ENCODE results near the gene ZNF609.
"Not testable (repeated sequence)": the region's sequence is repeated elsewhere in the genome, so short reads cannot be mapped to it uniquely, and the experiment has no call there.

ZNF609 gene

GRCh38 chr15:64581408-64581761 is 121.0 kb downstream of the ZNF609 start:
- no peak for DNase-seq (ENCODE audit: low read depth in 3 of 3)

- no peak for DNase-seq (ENCODE audit: low read depth in 3 of 3)
Observed at GRCh38 chr15:64582202-64582601, 121.8 kb downstream of the ZNF609 start.

GRCh38 chr15:64583519-64583918 is 123.1 kb downstream of the ZNF609 start:
- no peak for DNase-seq (ENCODE audit: low read depth in 3 of 3)

GRCh38 chr15:64583983-64584382 is 123.6 kb downstream of the ZNF609 start:
- DNase-seq (ENCODE audit: low read depth in 3 of 3): no peak

GRCh38 chr15:64586259-64586870 is 126.0 kb downstream of the ZNF609 start:
- no peak for DNase-seq (ENCODE audit: low read depth in 3 of 3)

GRCh38 chr15:64586984-64587383 is 126.6 kb downstream of the ZNF609 start:
- DNase-seq (ENCODE audit: low read depth in 3 of 3): no peak

- DNase-seq (ENCODE audit: low read depth in 3 of 3): no peak
Observed at GRCh38 chr15:64589435-64590084, 129.2 kb downstream of the ZNF609 start.

- not testable (repeated sequence) for DNase-seq (ENCODE audit: low read depth in 3 of 3)
Observed at GRCh38 chr15:64592845-64593244, 132.5 kb downstream of the ZNF609 start.

GRCh38 chr15:64596701-64597476 is 136.5 kb downstream of the ZNF609 start:
- DNase-seq (ENCODE audit: low read depth in 3 of 3): no peak

GRCh38 chr15:64597477-64597822 is 137.1 kb downstream of the ZNF609 start:
- no peak for DNase-seq (ENCODE audit: low read depth in 3 of 3)

GRCh38 chr15:64599226-64599625 is 138.8 kb downstream of the ZNF609 start:
- DNase-seq (ENCODE audit: low read depth in 3 of 3): no peak

- DNase-seq (ENCODE audit: low read depth in 3 of 3): no peak
Observed at GRCh38 chr15:64599716-64600115, 139.3 kb downstream of the ZNF609 start.

- no peak for DNase-seq (ENCODE audit: low read depth in 3 of 3)
Observed at GRCh38 chr15:64600794-64601193, 140.4 kb downstream of the ZNF609 start.

- no peak for DNase-seq (ENCODE audit: low read depth in 3 of 3)
Observed at GRCh38 chr15:64604319-64604718, 143.9 kb downstream of the ZNF609 start.

GRCh38 chr15:64607416-64607815 is 147.0 kb downstream of the ZNF609 start:
- DNase-seq (ENCODE audit: low read depth in 3 of 3): not testable (repeated sequence)

- DNase-seq (ENCODE audit: low read depth in 3 of 3): no peak
Observed at GRCh38 chr15:64610257-64610919, 150.0 kb downstream of the ZNF609 start.

- DNase-seq (ENCODE audit: low read depth in 3 of 3): no peak
Observed at GRCh38 chr15:64611085-64611725, 150.8 kb downstream of the ZNF609 start.

- no peak for DNase-seq (ENCODE audit: low read depth in 3 of 3)
Observed at GRCh38 chr15:64614519-64614918, 154.1 kb downstream of the ZNF609 start.

- no peak for DNase-seq (ENCODE audit: low read depth in 3 of 3)
Observed at GRCh38 chr15:64617727-64618126, 157.3 kb downstream of the ZNF609 start.

GRCh38 chr15:64618138-64618537 is 157.8 kb downstream of the ZNF609 start:
- DNase-seq (ENCODE audit: low read depth in 3 of 3): no peak

- no peak for DNase-seq (ENCODE audit: low read depth in 3 of 3)
Observed at GRCh38 chr15:64618540-64618939, 158.2 kb downstream of the ZNF609 start.
